ENCODE measurements around the gene OSBPL1A. TPM values are rescaled to one million over a fixed set of nuclear protein-coding genes. Genes with fewer than 3 reads are reported as not detected.

Gene OSBPL1A
- total RNA-seq, 1 donor = 23.3 TPM

- no peak for TF ChIP-seq CTCF (IDR thresholded peaks at IDR 0.05; ENCODE audit: insufficient read depth, low read depth, low read length)
Measured at GRCh38 chr18:24127735-24128134, 269.9 kb downstream of the OSBPL1A start.

GRCh38 chr18:24126155-24126961 is 271.3 kb downstream of the OSBPL1A start:
- no peak overlapping the region for H3K4me3 ChIP-seq (ENCODE audit: low read depth, low read length)
- peak; percentile 9 for DNase-seq (ENCODE audit: low read depth)
- TF ChIP-seq CTCF (IDR thresholded peaks at IDR 0.05; ENCODE audit: insufficient read depth, low read depth, low read length) = no peak

More at GRCh38 chr18:24127735-24128134, 269.9 kb downstream of the OSBPL1A start:
- no peak for DNase-seq (ENCODE audit: low read depth)
- H3K4me3 ChIP-seq (ENCODE audit: low read depth, low read length) = no peak overlapping the region

GRCh38 chr18:24121625-24122024 is 276.0 kb downstream of the OSBPL1A start:
- DNase-seq (ENCODE audit: low read depth) = no peak
- no peak overlapping the region for H3K4me3 ChIP-seq (ENCODE audit: low read depth, low read length)
- no peak for TF ChIP-seq CTCF (IDR thresholded peaks at IDR 0.05; ENCODE audit: insufficient read depth, low read depth, low read length)

GRCh38 chr18:24120676-24121075 is 276.9 kb downstream of the OSBPL1A start:
- no peak overlapping the region for H3K4me3 ChIP-seq (ENCODE audit: low read depth, low read length)
- no peak for DNase-seq (ENCODE audit: low read depth)
- no peak for TF ChIP-seq CTCF (IDR thresholded peaks at IDR 0.05; ENCODE audit: insufficient read depth, low read depth, low read length)

- peak; percentile 82 for TF ChIP-seq CTCF (IDR thresholded peaks at IDR 0.05; ENCODE audit: insufficient read depth, low read depth, low read length)
- peak; percentile 75 for DNase-seq (ENCODE audit: low read depth)
- no peak overlapping the region for H3K4me3 ChIP-seq (ENCODE audit: low read depth, low read length)
Measured at GRCh38 chr18:24118750-24119577, 278.7 kb downstream of the OSBPL1A start.

- TF ChIP-seq CTCF (IDR thresholded peaks at IDR 0.05; ENCODE audit: insufficient read depth, low read depth, low read length) = no peak
- no peak for DNase-seq (ENCODE audit: low read depth)
Measured at GRCh38 chr18:24115628-24116027, 282.0 kb downstream of the OSBPL1A start.

More at GRCh38 chr18:24115628-24116027, 282.0 kb downstream of the OSBPL1A start:
- H3K4me3 ChIP-seq (ENCODE audit: low read depth, low read length) = no peak overlapping the region

All from fibroblast of villous mesenchyme (primary cell).